Umbilical cord (tissue), 2 donors: Measurements from ENCODE around the gene JAKMIP2. TPM values are rescaled to one million over a fixed set of nuclear protein-coding genes. Genes with fewer than 3 reads are reported as not detected.
A peak's percentile ranks its signal among the peaks of the same experiment; 100 is the strongest.
"Not testable (repeated sequence)": the region's sequence is repeated elsewhere in the genome, so short reads cannot be mapped to it uniquely, and the experiment has no call there.

Source experiments
- DNase-seq: peaks from one replicate; pipeline ENCODE4 v3.0.0-alpha.2; 2015; ENCODE audit warnings: low spot score
- total RNA-seq: library from RNA; depleted of rRNA; stranded (reverse); fragments of >200 nt; gene quantifications from one replicate; pipeline ENCODE4 v1.2.3, GENCODE V29; 2014; ENCODE audit warnings: low replicate concordance; ENCODE audit not compliant: insufficient read depth

Gene JAKMIP2
- total RNA-seq, 1 donor from 2014 or later = 1.2 TPM

GRCh38 chr5:147659166-147659929, 123.2 kb downstream of the JAKMIP2 start:
- DNase-seq = no peak

GRCh38 chr5:147658293-147658932, 124.1 kb downstream of the JAKMIP2 start:
- DNase-seq = peak; percentile 32

- no peak for DNase-seq
These were observed 133.9 kb downstream of the JAKMIP2 start for GRCh38 chr5:147648597-147648996.

GRCh38 chr5:147645197-147645596, 137.3 kb downstream of the JAKMIP2 start:
- DNase-seq = no peak

GRCh38 chr5:147644460-147644859, 138.1 kb downstream of the JAKMIP2 start:
- DNase-seq = no peak

GRCh38 chr5:147643142-147643541, 139.4 kb downstream of the JAKMIP2 start:
- DNase-seq = no peak

- DNase-seq = no peak
These were observed 139.9 kb downstream of the JAKMIP2 start for GRCh38 chr5:147642666-147643065.

GRCh38 chr5:147639321-147639720, 143.2 kb downstream of the JAKMIP2 start:
- DNase-seq = no peak

GRCh38 chr5:147636729-147636984, 145.9 kb downstream of the JAKMIP2 start:
- no peak for DNase-seq

- DNase-seq = no peak
These were observed 146.4 kb downstream of the JAKMIP2 start for GRCh38 chr5:147635882-147636728.

- not testable (repeated sequence) for DNase-seq
These were observed 147.1 kb downstream of the JAKMIP2 start for GRCh38 chr5:147635439-147635838.

GRCh38 chr5:147633173-147633572, 149.4 kb downstream of the JAKMIP2 start:
- no peak for DNase-seq

GRCh38 chr5:147631428-147632003, 151.0 kb downstream of the JAKMIP2 start:
- DNase-seq = no peak

- DNase-seq = no peak
These were observed 153.3 kb downstream of the JAKMIP2 start for GRCh38 chr5:147629196-147629595.

- peak; percentile 85 for DNase-seq
These were observed 154.3 kb downstream of the JAKMIP2 start for GRCh38 chr5:147628058-147628895.

- DNase-seq = no peak
These were observed 156.1 kb downstream of the JAKMIP2 start for GRCh38 chr5:147626464-147626863.

- DNase-seq = no peak
These were observed 161.5 kb downstream of the JAKMIP2 start for GRCh38 chr5:147621016-147621415.

- no peak for DNase-seq
These were observed 163.1 kb downstream of the JAKMIP2 start for GRCh38 chr5:147619281-147619878.

GRCh38 chr5:147617711-147618350, 164.7 kb downstream of the JAKMIP2 start:
- DNase-seq = no peak

GRCh38 chr5:147617191-147617606, 165.3 kb downstream of the JAKMIP2 start:
- no peak for DNase-seq
